HepG2 (cell line): ENCODE data around the gene TBX15. TPM values are rescaled to one million over a fixed set of nuclear protein-coding genes. Genes with fewer than 3 reads are reported as not detected.

ENCODE experiments used
- ATAC-seq: fragments of 200-7000 bp; cut with Tn5 transposase; 3 replicates; pipeline ENCODE4 v1.9.1; 2020; ENCODE audit warnings: mild to moderate bottlenecking, moderate library complexity
- BruUV-seq: library from RNA; stranded (reverse); fragments of 400-500 nt; replicated peaks from 2 replicates; lab custom pipeline; 2021; lab: Mats Ljungman, UMichigan
- CTCF ChIA-PET: fragments of 300-600 bp; formaldehyde crosslinking; extraction: SDS; loops from one replicate; lab custom pipeline; 2021; ENCODE audit warnings: low total read pairs, inconsistent platforms, low intra/inter-chr PET ratio; lab: Yijun Ruan, JAX
- POLR2A ChIA-PET: fragments of 350-600 bp; sonication (Branson Sonifier 250); formaldehyde crosslinking; loops from one replicate; lab custom pipeline; 2020; ENCODE audit warnings: antibody characterized with exemption, inconsistent platforms; lab: Yijun Ruan, JAX
- DNase-seq: peaks from one replicate; pipeline ENCODE4 v3.0.0-alpha.2; 2015; ENCODE audit warnings: low spot score
- FAIRE-seq: peaks from 3 replicates; lab custom pipeline; 2011; peaks lifted over from hg19 to GRCh38; lab: Jason Lieb, UNC
- H2AFZ ChIP-seq: one replicate; pipeline ENCODE4 v1.6.1; 2011; ENCODE audit warnings: low read length, inconsistent platforms
- H3K27ac ChIP-seq: fragments of 300-600 bp; 3 replicates; pipeline ENCODE4 v1.8.0; 2011; ENCODE audit warnings: mixed run types, mild to moderate bottlenecking, mixed read lengths, low read length, inconsistent platforms; ENCODE audit not compliant: insufficient read depth; ENCODE audit errors: extremely low read length
- H3K27me3 ChIP-seq, 2 experiments: fragments of 200-600 bp in 1 of 2; 2 replicates in 1 of 2; 3 replicates in 1 of 2; pipeline versions ENCODE4 v1.6.0 to v1.8.0; 2011; ENCODE audit warnings: low read length in 2 of 2, mild to moderate bottlenecking in 2 of 2, moderate library complexity in 2 of 2, inconsistent platforms in 1 of 2; ENCODE audit not compliant: insufficient read depth in 2 of 2, control insufficient read depth in 1 of 2
- H3K36me3 ChIP-seq, 2 experiments: fragments of 200-600 bp in 1 of 2; replicated peaks in 1 of 2; 2 replicates in 1 of 2; 3 replicates in 1 of 2; pipeline versions ENCODE4 v1.5.1 to v1.8.0; 2011; ENCODE audit warnings: low read length in 2 of 2, inconsistent platforms in 1 of 2; ENCODE audit not compliant: insufficient read depth in 2 of 2, control insufficient read depth in 1 of 2
- H3K4me1 ChIP-seq: 2 replicates; pipeline ENCODE4 v1.5.1; 2012; ENCODE audit warnings: low read length, inconsistent platforms; ENCODE audit not compliant: insufficient read depth
- H3K4me2 ChIP-seq: 2 replicates; pipeline ENCODE4 v1.6.0; 2011; ENCODE audit warnings: low read depth, low read length, inconsistent platforms
- H3K4me3 ChIP-seq, 3 experiments: fragments of 200-600 bp in 1 of 3; sonication (generic), shearing (Covaris generic) in 1 of 3; replicated peaks in 1 of 3; 2 replicates each; pipeline ENCODE4 v1.5.1; 2011 to 2016; ENCODE audit warnings: low read length in 3 of 3, inconsistent platforms in 2 of 3, low read depth in 2 of 3, mild to moderate bottlenecking in 2 of 3, control low read depth in 1 of 3, mixed read lengths in 1 of 3; ENCODE audit not compliant: insufficient read depth in 1 of 3
- H3K79me2 ChIP-seq: one replicate; pipeline ENCODE4 v1.6.1; 2011; ENCODE audit warnings: low read length, inconsistent platforms; ENCODE audit not compliant: insufficient read depth
- H3K9ac ChIP-seq: 2 replicates; pipeline ENCODE4 v1.6.0; 2011; ENCODE audit warnings: mild to moderate bottlenecking, low read depth, low read length, inconsistent platforms; ENCODE audit not compliant: insufficient read depth
- H3K9me3 ChIP-seq: 2 replicates; pipeline ENCODE4 v1.5.1; 2012; ENCODE audit warnings: mild to moderate bottlenecking, low read length
- H4K20me1 ChIP-seq: 2 replicates; pipeline ENCODE4 v1.6.0; 2011; ENCODE audit warnings: inconsistent platforms, mild to moderate bottlenecking, low read length, moderate library complexity; ENCODE audit not compliant: insufficient read depth
- CC2D1A ChIP-seq: sonication (generic); formaldehyde crosslinking; IDR thresholded peaks from 2 replicates; pipeline ENCODE4 v1.8.1; 2023; ENCODE audit warnings: mild to moderate bottlenecking, missing genetic modification reagents
- GATAD2A ChIP-seq: IDR thresholded peaks from 2 replicates; pipeline ENCODE4 v1.6.1; 2016
- HNF1A ChIP-seq, 2 experiments: sonication (generic) in 1 of 2; formaldehyde crosslinking in 1 of 2; IDR thresholded peaks; 2 replicates each; pipeline versions ENCODE4 v1.4.0 to v1.6.1; 2016 to 2020; ENCODE audit warnings: borderline replicate concordance in 1 of 2, low read depth in 1 of 2, mild to moderate bottlenecking in 1 of 2, missing genetic modification reagents in 1 of 2
- HOXA3 ChIP-seq: sonication (generic); formaldehyde crosslinking; IDR thresholded peaks from 2 replicates; pipeline ENCODE4 v1.5.0; 2020; ENCODE audit warnings: missing genetic modification reagents
- IKZF4 ChIP-seq: sonication (generic); formaldehyde crosslinking; IDR thresholded peaks from 2 replicates; pipeline ENCODE4 v1.5.1; 2020; ENCODE audit warnings: borderline replicate concordance, mild to moderate bottlenecking, low read depth, missing genetic modification reagents; ENCODE audit errors: not compliant biosample characterization
- MIER3 ChIP-seq: IDR thresholded peaks from 2 replicates; pipeline ENCODE4 v1.6.1; 2016; ENCODE audit warnings: missing compliant biosample characterization, borderline replicate concordance
- PAX8 ChIP-seq: sonication (generic); formaldehyde crosslinking; IDR thresholded peaks from 2 replicates; pipeline ENCODE4 v1.8.0; 2022; ENCODE audit warnings: mild to moderate bottlenecking, missing genetic modification reagents, borderline replicate concordance
- POGZ ChIP-seq: sonication (generic); formaldehyde crosslinking; IDR thresholded peaks from 2 replicates; pipeline ENCODE4 v1.4.0; 2020; ENCODE audit warnings: mild to moderate bottlenecking, missing genetic modification reagents
- SMAD9 ChIP-seq: sonication (generic); formaldehyde crosslinking; IDR thresholded peaks from 2 replicates; pipeline ENCODE4 v1.5.1; 2020; ENCODE audit warnings: mild to moderate bottlenecking, missing genetic modification reagents
- TCF12 ChIP-seq, 2 experiments: fragments of 450-650 bp in 1 of 2; sonication (generic) in 1 of 2; formaldehyde crosslinking in 1 of 2; IDR thresholded peaks; 2 replicates each; pipeline versions ENCODE4 v1.6.1 to v1.8.0; 2017 to 2022; ENCODE audit warnings: antibody characterized with exemption in 1 of 2, mild to moderate bottlenecking in 1 of 2, missing genetic modification reagents in 1 of 2, moderate library complexity in 1 of 2
- ZFP91 ChIP-seq: sonication (generic); formaldehyde crosslinking; IDR thresholded peaks from 2 replicates; pipeline ENCODE4 v1.9.0; 2022; ENCODE audit warnings: missing genetic modification reagents, mild to moderate bottlenecking, borderline replicate concordance
- ZNF282 ChIP-seq: fragments of 450-650 bp; IDR thresholded peaks from 2 replicates; pipeline ENCODE4 v1.6.1; 2018; ENCODE audit not compliant: partially characterized antibody
- ZNF543 ChIP-seq: sonication (generic); formaldehyde crosslinking; IDR thresholded peaks from 2 replicates; pipeline ENCODE4 v1.4.0; 2020; ENCODE audit warnings: mild to moderate bottlenecking, missing genetic modification reagents
- ZNF598 ChIP-seq: sonication (generic); formaldehyde crosslinking; IDR thresholded peaks from 2 replicates; pipeline ENCODE4 v1.5.1; 2020; ENCODE audit warnings: mild to moderate bottlenecking, missing genetic modification reagents, borderline replicate concordance
- ZNF780A ChIP-seq: sonication (generic); formaldehyde crosslinking; IDR thresholded peaks from 2 replicates; pipeline ENCODE4 v1.8.0; 2022; ENCODE audit warnings: mild to moderate bottlenecking, missing genetic modification reagents, moderate library complexity
- ZNF788 ChIP-seq: sonication (generic); formaldehyde crosslinking; IDR thresholded peaks from 2 replicates; pipeline ENCODE4 v1.5.0; 2020; ENCODE audit warnings: mild to moderate bottlenecking, missing genetic modification reagents, borderline replicate concordance
- ZNF883 ChIP-seq: sonication (generic); formaldehyde crosslinking; IDR thresholded peaks from 2 replicates; pipeline ENCODE4 v1.5.1; 2020; ENCODE audit warnings: mild to moderate bottlenecking, missing genetic modification reagents; ENCODE audit errors: not compliant biosample characterization
- WGBS: methylation state at CpG from one replicate; pipeline ENCODE4 v1.1.6; 2017; ENCODE audit warnings: low lambda C conversion rate; 5-methylcytosine and 5-hydroxymethylcytosine counted together
- in situ Hi-C: cut with HindIII; loops from 2 replicates; pipeline ENCODE4 v1.10.0; 2017; ENCODE audit warnings: low pct_unique_long_range_greater_than_20kb; ENCODE audit not compliant: extremely low pct_ligation_motif_present
- intact Hi-C: fragments of 100-400 bp; cut with micrococcal nuclease; formaldehyde crosslinking; loops from one replicate; pipeline ENCODE4 v1.10.0; 2022; ENCODE audit not compliant: unreplicated experiment
- polyA plus RNA-seq, 8 experiments: library from polyadenylated mRNA; depleted of rRNA in 3 of 8; stranded (reverse) in 7 of 8; unstranded in 1 of 8; fragments of >200 nt; fragmentation: Illumina TruSeq in 4 of 8; extraction: Trizol in 4 of 8; gene quantifications; 2 replicates each; pipeline versions ENCODE4 v1.2.1 to v1.2.3, GENCODE V29; 2011 to 2016; ENCODE audit warnings: low read depth in 4 of 8, missing spikeins in 1 of 8, mixed read lengths in 1 of 8; ENCODE audit not compliant: insufficient read depth in 1 of 8
- total RNA-seq, 5 experiments: library from RNA; depleted of rRNA; stranded (reverse); fragments of >200 nt; fragmentation: Illumina TruSeq; extraction: Trizol; gene quantifications; 2 replicates each; pipeline ENCODE4 v1.2.3, GENCODE V29; 2016; ENCODE audit warnings: low read depth in 1 of 5

Gene TBX15
- total and polyA plus RNA-seq, 2 of the 13 experiments (the other 11 are each of a cell fraction or from before 2014, with no cell fraction given): 0.42 to 1.9 TPM

DNA sequence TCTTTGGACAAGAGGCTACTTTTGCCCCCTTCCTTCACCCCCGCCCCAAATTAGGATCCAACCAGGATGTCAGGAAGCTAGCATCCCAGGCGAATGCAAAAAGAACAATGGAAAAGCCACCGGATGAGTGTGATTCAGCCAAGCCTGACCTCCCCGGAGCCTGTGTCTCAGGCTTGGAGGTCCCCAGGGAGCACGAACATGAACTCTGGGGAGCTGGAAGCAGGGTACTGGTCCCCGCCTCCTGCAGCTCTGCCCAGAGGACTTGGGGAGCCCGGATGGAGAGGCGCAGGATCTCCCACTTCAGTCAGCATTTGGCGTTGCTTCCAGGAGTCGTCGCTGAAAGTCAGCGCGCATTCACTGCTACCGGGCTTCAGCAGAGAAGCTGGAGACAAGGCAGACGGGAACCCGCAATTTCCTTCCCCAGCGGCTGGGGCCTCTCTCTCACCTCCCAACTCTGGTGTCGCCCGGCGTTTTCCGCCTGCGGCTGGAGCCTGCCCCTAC lies 1.8 kb upstream of the TBX15 start:
- no peak overlapping the region for H3K27ac ChIP-seq
- no TSS peak for BruUV-seq
- H3K4me3 ChIP-seq: no peak overlapping the region
- TF ChIP-seq ZNF598: no peak
- no peak for TF ChIP-seq POGZ (CRISPR knock-in tag)
- no peak for TF ChIP-seq HNF1A (IDR thresholded peaks at IDR 0.05; ENCODE audit: low read depth)
- TF ChIP-seq HNF1A (CRISPR knock-in tag; IDR thresholded peaks at IDR 0.05; ENCODE audit: borderline replicate concordance): no peak
- TF ChIP-seq GATAD2A (CRISPR knock-in tag): no peak
- no peak for TF ChIP-seq ZNF543 (CRISPR knock-in tag)
- TF ChIP-seq TCF12 (IDR thresholded peaks at IDR 0.05): no peak
- TF ChIP-seq TCF12 (CRISPR knock-in tag; IDR thresholded peaks at IDR 0.05): no peak
- no peak for TF ChIP-seq SMAD9 (CRISPR knock-in tag)
- no peak for TF ChIP-seq ZNF883 (CRISPR knock-in tag)
- TF ChIP-seq IKZF4 (CRISPR knock-in tag): no peak
- TF ChIP-seq MIER3 (CRISPR knock-in tag): no peak
- TF ChIP-seq ZFP91 (CRISPR knock-in tag): no peak
- TF ChIP-seq ZNF282: no peak
- no peak for TF ChIP-seq CC2D1A (CRISPR knock-in tag)
- TF ChIP-seq PAX8 (CRISPR knock-in tag): no peak
- no peak for TF ChIP-seq ZNF788 (CRISPR knock-in tag)
- no peak for TF ChIP-seq HOXA3 (CRISPR knock-in tag)
- TF ChIP-seq ZNF780A (CRISPR knock-in tag): no peak
- H3K9me3 ChIP-seq: no peaks in the 10 kb centered on the region
- no peaks in the 10 kb centered on the region for H3K79me2 ChIP-seq
- in situ Hi-C loops (no loop called here), intact Hi-C loops (no loop called here)
- no peak overlapping the region for H3K9ac ChIP-seq
- H2AFZ ChIP-seq: no peak overlapping the region
- no peak for FAIRE-seq
- no peaks in the 10 kb centered on the region for H3K36me3 ChIP-seq
- no peak overlapping the region for H3K4me2 ChIP-seq
- no peak for DNase-seq
- no peaks in the 10 kb centered on the region for H4K20me1 ChIP-seq
- H3K4me1 ChIP-seq: no peaks in the 10 kb centered on the region
- no peak for ATAC-seq
- CTCF ChIA-PET: no interaction called here
- no peaks in the 10 kb centered on the region for H3K27me3 ChIP-seq
- POLR2A ChIA-PET: no interaction called here
- 82% methylated on average over 14 of the region's 22 CpGs for WGBS
